Activated T-cell treated with anti-CD3 and anti-CD28 coated beads, Interleukin-2, amount 50 U/mL, for 24 hours (primary cell): Measurements from ENCODE around the gene RNF166.
"Not testable (repeated sequence)": the region's sequence is repeated elsewhere in the genome, so short reads cannot be mapped to it uniquely, and the experiment has no call there.

Experiments used
- DNase-seq: peaks from one replicate; pipeline ENCODE4 v3.0.0-alpha.2; 2020
- H3K27ac Mint-ChIP-seq: 2 replicates; pipeline ENCODE4 v1.8.0; 2020; ENCODE audit warnings: mild to moderate bottlenecking, mixed read lengths
- H3K27me3 Mint-ChIP-seq: 2 replicates; pipeline ENCODE4 v1.8.0; 2020; ENCODE audit warnings: mixed read lengths
- H3K36me3 Mint-ChIP-seq: 2 replicates; pipeline ENCODE4 v1.8.0; 2020; ENCODE audit warnings: low read depth, mixed read lengths
- H3K4me1 Mint-ChIP-seq: 2 replicates; pipeline ENCODE4 v1.8.0; 2020; ENCODE audit warnings: low read depth, mixed read lengths
- H3K4me3 Mint-ChIP-seq: 2 replicates; pipeline ENCODE4 v1.8.0; 2020; ENCODE audit warnings: mild to moderate bottlenecking, moderate library complexity, mixed read lengths
- H3K9me3 Mint-ChIP-seq: 2 replicates; pipeline ENCODE4 v1.8.0; 2020; ENCODE audit warnings: mixed read lengths

The RNF166 gene

GRCh38 chr16:88676502-88677242, 29.5 kb downstream of the RNF166 start:
- peaks cover 4% of the 10 kb centered on the region for H3K36me3 Mint-ChIP-seq
- no peaks in the 10 kb centered on the region for H3K27me3 Mint-ChIP-seq
- H3K9me3 Mint-ChIP-seq: no peaks in the 10 kb centered on the region
- no peak overlapping the region for H3K4me3 Mint-ChIP-seq
- peaks cover 12% of the 10 kb centered on the region for H3K4me1 Mint-ChIP-seq
- no peak overlapping the region for H3K27ac Mint-ChIP-seq
- no peak for DNase-seq

GRCh38 chr16:88673716-88674379, 32.4 kb downstream of the RNF166 start:
- Mint-ChIP-seq H3K9me3 (no peaks in the 10 kb centered on the region), H3K4me3 (no peak overlapping the region), H3K27me3 (no peaks in the 10 kb centered on the region), H3K27ac (no peak overlapping the region), H3K4me1 (no peaks in the 10 kb centered on the region), H3K36me3 (peaks cover 2% of the 10 kb centered on the region)
- no peak for DNase-seq

- H3K4me3 Mint-ChIP-seq: no peak overlapping the region
- H3K36me3 Mint-ChIP-seq: peaks cover 8% of the 10 kb centered on the region
- H3K27ac Mint-ChIP-seq: no peak overlapping the region
- no peaks in the 10 kb centered on the region for H3K27me3 Mint-ChIP-seq
- H3K9me3 Mint-ChIP-seq: no peaks in the 10 kb centered on the region
- DNase-seq: no peak
- H3K4me1 Mint-ChIP-seq: no peaks in the 10 kb centered on the region
Measured at GRCh38 chr16:88672776-88673175, 33.4 kb downstream of the RNF166 start.

- Mint-ChIP-seq H3K9me3 (no peaks in the 10 kb centered on the region), H3K27ac (no peak overlapping the region), H3K4me1 (no peaks in the 10 kb centered on the region), H3K4me3 (no peak overlapping the region), H3K36me3 (peaks cover 6% of the 10 kb centered on the region), H3K27me3 (no peaks in the 10 kb centered on the region)
- DNase-seq: no peak
Measured at GRCh38 chr16:88671806-88672205, 34.4 kb downstream of the RNF166 start.

GRCh38 chr16:88669980-88670379, 36.2 kb downstream of the RNF166 start:
- Mint-ChIP-seq H3K4me1 (peaks cover under 1% of the 10 kb centered on the region), H3K27ac (no peak overlapping the region), H3K27me3 (no peaks in the 10 kb centered on the region), H3K36me3 (peaks cover 6% of the 10 kb centered on the region), H3K4me3 (no peak overlapping the region), H3K9me3 (no peaks in the 10 kb centered on the region)
- DNase-seq: no peak

- not testable (repeated sequence) for H3K36me3 Mint-ChIP-seq, DNase-seq, H3K4me3 Mint-ChIP-seq, H3K9me3 Mint-ChIP-seq, H3K4me1 Mint-ChIP-seq, H3K27me3 Mint-ChIP-seq, H3K27ac Mint-ChIP-seq
Measured at GRCh38 chr16:88669493-88669892, 36.7 kb downstream of the RNF166 start.

- H3K27ac Mint-ChIP-seq: no peak overlapping the region
- H3K36me3 Mint-ChIP-seq: peaks cover 11% of the 10 kb centered on the region
- no peak overlapping the region for H3K4me3 Mint-ChIP-seq
- H3K4me1 Mint-ChIP-seq: peaks cover 6% of the 10 kb centered on the region
- no peaks in the 10 kb centered on the region for H3K9me3 Mint-ChIP-seq
- no peak for DNase-seq
- H3K27me3 Mint-ChIP-seq: no peaks in the 10 kb centered on the region
Measured at GRCh38 chr16:88667461-88667860, 38.7 kb downstream of the RNF166 start.

- H3K9me3 Mint-ChIP-seq: no peaks in the 10 kb centered on the region
- peaks cover 18% of the 10 kb centered on the region for H3K4me1 Mint-ChIP-seq
- H3K4me3 Mint-ChIP-seq: no peak overlapping the region
- DNase-seq: no peak
- H3K27me3 Mint-ChIP-seq: no peaks in the 10 kb centered on the region
- no peak overlapping the region for H3K27ac Mint-ChIP-seq
- H3K36me3 Mint-ChIP-seq: peaks cover 15% of the 10 kb centered on the region
Measured at GRCh38 chr16:88665570-88665969, 40.6 kb downstream of the RNF166 start.

GRCh38 chr16:88665148-88665547, 41.1 kb downstream of the RNF166 start:
- peak overlapping the region; percentile 2 for H3K4me3 Mint-ChIP-seq
- H3K9me3 Mint-ChIP-seq: no peaks in the 10 kb centered on the region
- DNase-seq: no peak
- H3K27ac Mint-ChIP-seq: no peak overlapping the region
- peaks cover 19% of the 10 kb centered on the region for H3K4me1 Mint-ChIP-seq
- peaks cover 16% of the 10 kb centered on the region for H3K36me3 Mint-ChIP-seq
- no peaks in the 10 kb centered on the region for H3K27me3 Mint-ChIP-seq

GRCh38 chr16:88662843-88663606, 43.2 kb downstream of the RNF166 start, which contains the start of gene MVD:
Gene MVD, minus strand, starts transcription at chr16:88663091. Its CDS starts 11 bp downstream, at chr16:88663080.
- peaks cover 17% of the 10 kb centered on the region for H3K36me3 Mint-ChIP-seq
- H3K27me3 Mint-ChIP-seq: no peaks in the 10 kb centered on the region
- peaks cover 21% of the 10 kb centered on the region for H3K4me1 Mint-ChIP-seq
- H3K9me3 Mint-ChIP-seq: no peaks in the 10 kb centered on the region
- DNase-seq: peak; percentile 95
- peak within 1 kb of the TSS; percentile 95 for H3K27ac Mint-ChIP-seq
- H3K4me3 Mint-ChIP-seq: peak within 1 kb of the TSS; percentile 93

- no peaks in the 10 kb centered on the region for H3K27me3 Mint-ChIP-seq
- peak overlapping the region; percentile 93 for H3K4me3 Mint-ChIP-seq
- peaks cover 21% of the 10 kb centered on the region for H3K4me1 Mint-ChIP-seq
- H3K27ac Mint-ChIP-seq: peak overlapping the region; percentile 93
- peaks cover 21% of the 10 kb centered on the region for H3K36me3 Mint-ChIP-seq
- H3K9me3 Mint-ChIP-seq: no peaks in the 10 kb centered on the region
- DNase-seq: peak; percentile 53
Measured at GRCh38 chr16:88662222-88662842, 43.9 kb downstream of the RNF166 start.

- H3K4me1 Mint-ChIP-seq: peaks cover 21% of the 10 kb centered on the region
- peak overlapping the region; percentile 67 for H3K27ac Mint-ChIP-seq
- H3K27me3 Mint-ChIP-seq: no peaks in the 10 kb centered on the region
- peak overlapping the region; percentile 58 for H3K4me3 Mint-ChIP-seq
- no peaks in the 10 kb centered on the region for H3K9me3 Mint-ChIP-seq
- peaks cover 25% of the 10 kb centered on the region for H3K36me3 Mint-ChIP-seq
- DNase-seq: no peak
Measured at GRCh38 chr16:88661468-88661867, 44.7 kb downstream of the RNF166 start.

GRCh38 chr16:88659160-88659559, 47.0 kb downstream of the RNF166 start:
- Mint-ChIP-seq H3K4me3 (no peak overlapping the region), H3K27me3 (no peaks in the 10 kb centered on the region), H3K4me1 (peaks cover 18% of the 10 kb centered on the region), H3K27ac (no peak overlapping the region), H3K9me3 (no peaks in the 10 kb centered on the region), H3K36me3 (peaks cover 41% of the 10 kb centered on the region)
- DNase-seq: no peak

GRCh38 chr16:88658714-88659113, 47.5 kb downstream of the RNF166 start:
- Mint-ChIP-seq H3K27me3 (no peaks in the 10 kb centered on the region), H3K9me3 (no peaks in the 10 kb centered on the region), H3K27ac (no peak overlapping the region), H3K4me1 (peaks cover 15% of the 10 kb centered on the region), H3K36me3 (peaks cover 44% of the 10 kb centered on the region), H3K4me3 (no peak overlapping the region)
- DNase-seq: no peak
